ENCODE results near the gene CLEC17A. TPM values are rescaled to one million over a fixed set of nuclear protein-coding genes. Genes with fewer than 3 reads are reported as not detected.
"Not testable (repeated sequence)": the region's sequence is repeated elsewhere in the genome, so short reads cannot be mapped to it uniquely, and the experiment has no call there.

The CLEC17A gene, protein sequence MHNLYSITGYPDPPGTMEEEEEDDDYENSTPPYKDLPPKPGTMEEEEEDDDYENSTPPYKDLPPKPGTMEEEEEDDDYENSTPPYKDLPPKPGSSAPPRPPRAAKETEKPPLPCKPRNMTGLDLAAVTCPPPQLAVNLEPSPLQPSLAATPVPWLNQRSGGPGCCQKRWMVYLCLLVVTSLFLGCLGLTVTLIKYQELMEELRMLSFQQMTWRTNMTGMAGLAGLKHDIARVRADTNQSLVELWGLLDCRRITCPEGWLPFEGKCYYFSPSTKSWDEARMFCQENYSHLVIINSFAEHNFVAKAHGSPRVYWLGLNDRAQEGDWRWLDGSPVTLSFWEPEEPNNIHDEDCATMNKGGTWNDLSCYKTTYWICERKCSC
- 0.13 TPM for polyA plus RNA-seq
- long read RNA-seq, donor 1 = 0 reads
- long read RNA-seq, donor 2 = 0 reads
- long read RNA-seq, donor 3 = 0 reads
- long read RNA-seq, donor 4 = 0 reads
- long read RNA-seq, donor 5 = 0 reads
- long read RNA-seq, donor 6 = 0 reads
- long read RNA-seq, donor 7 = 0 reads
- long read RNA-seq, donor 8 = 0 reads
- long read RNA-seq, donor 9 = 0 reads
- long read RNA-seq, donor 10 = 0 reads
- long read RNA-seq, donor 11 = 0 reads

DNA sequence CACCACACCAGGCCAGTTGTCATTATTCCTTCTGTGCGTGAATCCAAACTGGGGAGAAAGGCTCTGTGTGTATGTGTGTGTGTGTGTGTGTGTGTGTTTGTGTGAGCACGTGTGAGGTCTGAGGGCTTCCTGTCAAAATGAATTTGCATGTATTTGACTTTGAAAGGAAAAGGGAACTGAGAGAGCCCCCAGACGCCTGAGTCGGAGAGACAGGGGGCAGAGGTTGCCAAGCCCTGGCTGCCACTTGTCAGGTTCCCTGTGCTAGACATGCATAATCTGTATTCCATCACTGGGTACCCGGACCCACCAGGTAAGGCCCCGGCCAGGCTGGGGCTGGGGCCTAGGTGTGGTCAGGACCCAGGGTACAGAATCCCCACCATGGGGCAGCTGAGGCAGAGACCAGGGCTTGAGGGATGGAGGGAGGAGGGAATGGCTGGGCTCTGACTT lies at the start of gene CLEC17A:
CLEC17A (plus strand) TSS at position 191 of the 447 bp plus-strand sequence; CDS start at position 268, 77 bp downstream.
- Histone ChIP-seq H3K27me3 (ENCODE audit: control insufficient read depth, insufficient read depth, low read length) (no peaks in the 10 kb centered on the region), H3K4me3 (ENCODE audit: low read length) (no peak within 1 kb of the TSS), H3K27ac (ENCODE audit: low read length) (no peak within 1 kb of the TSS), H3K9me3 (ENCODE audit: control insufficient read depth, low read depth, low read length) (no peaks in the 10 kb centered on the region), H3K36me3 (ENCODE audit: control insufficient read depth, insufficient read depth, low read length) (no peaks in the 10 kb centered on the region), H3K4me1 (ENCODE audit: control insufficient read depth, insufficient read depth, low read length) (no peaks in the 10 kb centered on the region)
- no peak for DNase-seq
- WGBS (ENCODE audit: insufficient coverage, low lambda C conversion rate) = no CpG with 5 or more reads among the region's 6 CpGs

DNA sequence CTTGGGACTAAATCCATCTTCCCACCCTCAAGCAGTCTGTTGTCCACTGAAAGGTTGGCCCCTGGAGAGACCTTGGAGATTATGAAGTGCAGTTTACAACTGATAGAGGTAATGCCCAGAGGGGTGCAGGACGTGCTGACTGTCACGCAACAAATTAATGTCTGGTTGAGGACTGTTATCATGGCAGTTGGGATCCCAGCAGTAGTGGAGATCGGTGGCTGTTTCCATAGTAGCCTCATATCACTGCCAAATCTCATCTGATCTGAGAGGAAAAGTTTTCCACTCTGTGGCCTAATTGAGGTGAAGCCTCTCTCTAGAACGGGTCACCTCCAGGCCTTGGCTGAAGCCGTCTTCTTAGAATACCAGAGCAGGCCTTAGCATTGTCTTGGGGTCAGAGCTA lies 49.4 kb upstream of the CLEC17A start:
- H3K27me3 ChIP-seq (ENCODE audit: control insufficient read depth, insufficient read depth, low read length) = no peaks in the 10 kb centered on the region

DNA sequence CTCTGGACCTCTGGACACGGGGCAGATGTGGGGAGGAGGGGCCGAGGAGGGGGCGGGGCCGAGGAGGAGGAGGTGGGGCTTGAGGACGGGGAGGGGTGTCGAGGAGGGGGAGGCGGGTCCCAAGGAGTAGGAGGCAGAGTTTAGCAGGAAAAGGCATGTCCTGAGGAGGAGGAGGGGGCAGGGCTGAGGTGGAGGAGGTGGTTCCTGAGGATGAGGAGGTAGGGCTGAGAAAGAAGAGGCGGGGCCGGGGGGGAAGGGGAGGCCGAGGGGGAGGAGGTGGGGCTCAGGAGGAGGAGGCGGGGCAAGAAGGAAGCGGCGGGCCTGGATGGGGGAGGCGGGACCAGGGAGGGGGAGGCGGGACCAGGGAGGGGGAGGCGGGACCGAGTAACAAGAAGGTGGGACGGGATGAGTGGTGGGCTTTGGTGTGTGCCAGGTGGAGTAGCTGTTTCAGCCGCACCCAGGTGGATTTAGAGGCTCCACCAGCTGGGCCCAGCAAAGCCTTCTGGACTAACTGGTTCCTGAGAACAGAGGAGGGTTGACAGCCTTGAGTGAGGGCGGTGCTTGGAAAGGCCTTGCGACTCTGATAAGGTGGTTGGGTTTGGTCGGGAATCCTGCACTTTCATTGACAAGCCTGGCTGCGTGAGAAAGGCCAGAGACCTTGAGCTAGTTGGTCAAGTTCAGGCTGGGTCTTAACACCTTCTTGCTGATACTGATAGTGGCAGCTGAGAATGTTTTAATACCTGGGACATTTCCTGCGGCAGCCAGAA lies 45.8 kb upstream of the CLEC17A start:
- 29% methylated on average over 1 of the region's 24 CpGs for WGBS (ENCODE audit: insufficient coverage, low lambda C conversion rate)
- DNase-seq = peak; percentile 86 to 94
- peak overlapping the region; percentile 80 for H3K27ac ChIP-seq (ENCODE audit: low read length)
- H3K4me1 ChIP-seq (ENCODE audit: control insufficient read depth, insufficient read depth, low read length) = peaks cover 15% of the 10 kb centered on the region
- H3K27me3 ChIP-seq (ENCODE audit: control insufficient read depth, insufficient read depth, low read length) = no peaks in the 10 kb centered on the region
- no peaks in the 10 kb centered on the region for H3K9me3 ChIP-seq (ENCODE audit: control insufficient read depth, low read depth, low read length)
- H3K36me3 ChIP-seq (ENCODE audit: control insufficient read depth, insufficient read depth, low read length) = peaks cover 10% of the 10 kb centered on the region
- peak overlapping the region; percentile 36 for H3K4me3 ChIP-seq (ENCODE audit: low read length)

More for the DNA sequence above, 49.4 kb upstream of the CLEC17A start:
- Histone ChIP-seq H3K27ac (ENCODE audit: low read length) (no peak overlapping the region), H3K4me1 (ENCODE audit: control insufficient read depth, insufficient read depth, low read length) (peaks cover 23% of the 10 kb centered on the region), H3K9me3 (ENCODE audit: control insufficient read depth, low read depth, low read length) (no peaks in the 10 kb centered on the region), H3K36me3 (ENCODE audit: control insufficient read depth, insufficient read depth, low read length) (peaks cover 4% of the 10 kb centered on the region), H3K4me3 (ENCODE audit: low read length) (no peak overlapping the region)
- WGBS (ENCODE audit: insufficient coverage, low lambda C conversion rate) = no CpG with 5 or more reads among the region's 5 CpGs
- DNase-seq = no peak

DNA sequence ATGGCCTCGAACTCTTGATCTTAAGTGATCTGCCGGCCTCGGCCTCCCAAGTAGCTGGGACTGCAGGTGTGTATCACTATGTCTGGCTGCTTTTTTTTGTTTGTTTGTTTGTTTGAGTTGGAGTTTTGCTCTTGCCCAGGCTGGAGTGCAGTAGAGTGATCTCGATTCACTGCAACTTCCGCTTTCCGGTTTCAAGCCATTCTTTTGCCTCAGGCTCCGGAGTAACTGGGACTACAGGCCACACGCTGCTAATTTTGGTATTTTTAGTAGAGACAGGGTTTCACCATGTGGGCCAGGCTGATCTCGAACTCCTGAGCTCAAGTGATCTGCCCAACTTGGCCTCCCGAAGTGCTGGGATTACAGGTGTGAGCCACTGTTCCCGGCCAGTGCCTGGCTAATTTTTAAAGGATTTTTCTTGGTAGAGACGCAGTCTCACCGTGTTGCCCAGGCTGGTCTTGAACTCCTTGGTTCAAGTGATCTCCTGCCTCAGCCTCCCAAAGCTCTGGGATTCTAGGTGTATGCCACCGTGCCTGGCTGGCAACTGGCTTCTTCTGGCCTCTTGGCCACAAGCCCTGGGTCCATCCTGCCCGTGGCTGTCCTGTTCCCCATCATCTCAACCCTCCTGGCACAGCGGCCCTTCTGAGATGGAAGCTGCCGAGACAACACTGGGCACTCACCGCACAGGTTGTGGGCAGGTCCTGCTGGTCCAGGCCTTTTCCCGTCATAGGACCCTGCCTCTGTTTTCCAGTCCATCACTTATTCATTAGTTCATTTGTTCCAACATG lies 42.0 kb upstream of the CLEC17A start:
- WGBS (ENCODE audit: insufficient coverage, low lambda C conversion rate) = no CpG with 5 or more reads among the region's 19 CpGs
- DNase-seq = no peak
- H3K27ac ChIP-seq (ENCODE audit: low read length) = no peak overlapping the region
- H3K9me3 ChIP-seq (ENCODE audit: control insufficient read depth, low read depth, low read length) = no peaks in the 10 kb centered on the region
- H3K4me1 ChIP-seq (ENCODE audit: control insufficient read depth, insufficient read depth, low read length) = peaks cover 12% of the 10 kb centered on the region
- H3K36me3 ChIP-seq (ENCODE audit: control insufficient read depth, insufficient read depth, low read length) = peaks cover 13% of the 10 kb centered on the region
- H3K4me3 ChIP-seq (ENCODE audit: low read length) = no peak overlapping the region
- no peaks in the 10 kb centered on the region for H3K27me3 ChIP-seq (ENCODE audit: control insufficient read depth, insufficient read depth, low read length)

DNA sequence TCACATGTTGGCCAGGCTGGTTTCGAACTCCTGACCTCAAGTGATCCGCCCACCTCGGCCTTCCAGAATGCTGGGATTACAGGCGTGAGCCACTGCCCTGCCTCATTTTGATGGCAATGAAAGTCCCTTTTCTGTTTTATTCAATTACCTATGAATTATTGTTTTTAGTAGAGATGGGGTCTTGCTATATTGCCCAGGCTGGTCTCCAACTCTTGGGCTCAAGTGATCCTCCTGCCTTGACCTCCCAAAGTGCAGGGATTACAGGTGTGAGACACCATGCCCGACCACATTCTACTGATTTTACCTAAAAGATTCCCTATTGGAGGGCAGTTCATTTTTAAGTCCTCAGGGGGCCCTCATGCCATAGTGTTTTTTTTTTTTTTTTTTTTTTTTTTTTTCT lies 40.9 kb upstream of the CLEC17A start:
- not testable (repeated sequence) for H3K9me3 ChIP-seq (ENCODE audit: control insufficient read depth, low read depth, low read length); H3K4me1 ChIP-seq (ENCODE audit: control insufficient read depth, insufficient read depth, low read length); H3K27ac ChIP-seq (ENCODE audit: low read length); H3K27me3 ChIP-seq (ENCODE audit: control insufficient read depth, insufficient read depth, low read length); H3K4me3 ChIP-seq (ENCODE audit: low read length); DNase-seq
- H3K36me3 ChIP-seq (ENCODE audit: control insufficient read depth, insufficient read depth, low read length) = peaks cover 13% of the 10 kb centered on the region
- no CpG with 5 or more reads among the region's 5 CpGs for WGBS (ENCODE audit: insufficient coverage, low lambda C conversion rate)

DNA sequence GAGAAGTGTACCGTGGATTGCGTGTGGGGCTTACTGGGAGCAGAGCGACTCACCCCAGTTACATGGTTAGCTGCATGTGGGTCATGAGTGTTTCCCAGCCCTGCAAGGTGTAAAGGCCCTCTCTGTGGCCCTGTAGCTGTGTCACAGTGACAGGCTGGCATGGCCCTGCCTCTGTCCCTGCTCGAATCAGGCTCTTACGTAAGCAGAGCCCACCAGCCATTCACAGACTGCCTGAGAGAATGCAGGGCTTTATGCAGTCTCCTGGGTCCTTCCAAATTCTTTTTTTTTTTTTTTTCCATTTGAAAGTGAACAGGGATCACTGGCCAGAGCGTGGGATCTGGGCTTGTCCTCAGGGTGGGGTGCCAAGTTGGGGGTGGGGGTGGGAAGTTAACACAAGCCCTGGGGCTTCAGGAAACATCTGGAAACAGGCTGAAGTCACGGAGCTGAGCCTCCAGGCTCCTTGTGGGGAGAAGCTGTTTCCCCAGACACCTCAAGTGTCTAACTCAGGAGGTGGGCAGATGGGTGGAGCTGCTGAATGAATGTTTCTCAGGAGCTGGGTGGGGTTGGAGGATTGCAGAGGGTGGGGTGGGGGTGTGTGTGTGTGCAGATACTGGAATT lies 40.1 kb upstream of the CLEC17A start:
- H3K4me3 ChIP-seq (ENCODE audit: low read length) = no peak overlapping the region
- peaks cover 4% of the 10 kb centered on the region for H3K4me1 ChIP-seq (ENCODE audit: control insufficient read depth, insufficient read depth, low read length)
- no peaks in the 10 kb centered on the region for H3K9me3 ChIP-seq (ENCODE audit: control insufficient read depth, low read depth, low read length)
- H3K36me3 ChIP-seq (ENCODE audit: control insufficient read depth, insufficient read depth, low read length) = peaks cover 13% of the 10 kb centered on the region
- WGBS (ENCODE audit: insufficient coverage, low lambda C conversion rate) = no CpG with 5 or more reads among the region's 7 CpGs
- no peaks in the 10 kb centered on the region for H3K27me3 ChIP-seq (ENCODE audit: control insufficient read depth, insufficient read depth, low read length)
- DNase-seq = peak in 1 of 2 donors; percentile 43
- H3K27ac ChIP-seq (ENCODE audit: low read length) = no peak overlapping the region

DNA sequence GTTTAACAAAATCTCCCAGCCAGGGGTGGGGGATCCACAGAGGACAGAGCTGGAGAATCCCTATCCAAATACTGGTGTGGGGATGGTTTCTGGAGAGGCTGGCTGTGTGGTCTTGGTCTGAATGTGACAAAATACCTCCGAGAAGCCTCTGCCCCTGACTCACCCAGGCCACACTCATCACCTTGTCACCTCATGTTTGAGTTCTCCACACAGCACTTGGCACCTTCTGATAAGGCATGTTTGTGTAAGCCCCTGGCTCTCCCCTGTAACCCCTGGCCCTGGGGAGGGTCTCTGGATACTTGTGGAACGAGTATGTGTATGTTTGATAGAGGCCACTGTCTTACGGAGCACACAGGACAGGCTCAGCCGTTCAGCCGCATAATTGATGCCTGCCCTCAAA lies 38.8 kb upstream of the CLEC17A start:
- Histone ChIP-seq H3K27me3 (ENCODE audit: control insufficient read depth, insufficient read depth, low read length) (no peaks in the 10 kb centered on the region), H3K36me3 (ENCODE audit: control insufficient read depth, insufficient read depth, low read length) (peaks cover 18% of the 10 kb centered on the region), H3K9me3 (ENCODE audit: control insufficient read depth, low read depth, low read length) (no peaks in the 10 kb centered on the region), H3K4me1 (ENCODE audit: control insufficient read depth, insufficient read depth, low read length) (no peaks in the 10 kb centered on the region), H3K27ac (ENCODE audit: low read length) (no peak overlapping the region), H3K4me3 (ENCODE audit: low read length) (no peak overlapping the region)
- no CpG with 5 or more reads among the region's 5 CpGs for WGBS (ENCODE audit: insufficient coverage, low lambda C conversion rate)
- DNase-seq = no peak

DNA sequence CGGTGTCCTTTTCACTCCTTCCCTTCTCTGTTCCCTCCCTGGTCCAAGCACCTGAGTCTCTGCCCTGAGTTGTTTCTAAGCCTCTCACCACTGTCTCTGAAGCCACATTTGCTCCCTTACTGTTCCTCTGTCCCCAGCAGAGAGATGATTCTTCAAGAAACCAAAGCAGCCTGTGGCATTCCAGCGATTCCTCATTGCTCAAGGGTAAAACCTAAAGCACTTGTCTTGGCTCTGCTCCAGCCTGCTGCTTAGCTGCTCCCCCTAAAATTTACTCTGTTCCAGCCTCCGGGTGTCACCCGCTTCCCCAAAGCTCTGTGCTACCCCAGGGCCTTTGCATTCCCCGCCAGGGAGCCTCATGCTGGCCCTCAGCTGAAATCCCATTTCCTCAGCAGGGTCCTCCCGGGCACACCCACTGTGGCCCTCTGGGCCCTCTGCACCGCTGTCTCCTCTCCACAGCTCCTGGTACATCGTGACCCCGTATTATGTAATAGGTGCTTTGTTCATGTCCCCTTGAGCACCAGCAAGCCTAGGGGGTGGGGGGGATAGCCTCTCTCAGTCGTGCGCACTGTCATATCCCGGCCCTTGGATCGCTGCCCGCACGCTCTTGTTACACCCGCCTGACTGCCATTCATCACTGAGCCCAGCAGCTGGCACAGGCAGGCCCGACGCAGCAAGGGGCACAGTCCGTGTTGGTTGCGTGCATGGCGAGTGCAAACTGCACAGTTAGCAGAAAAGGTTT lies 37.7 kb upstream of the CLEC17A start:
- DNase-seq = no peak
- peaks cover 19% of the 10 kb centered on the region for H3K36me3 ChIP-seq (ENCODE audit: control insufficient read depth, insufficient read depth, low read length)
- H3K9me3 ChIP-seq (ENCODE audit: control insufficient read depth, low read depth, low read length) = no peaks in the 10 kb centered on the region
- H3K27ac ChIP-seq (ENCODE audit: low read length) = no peak overlapping the region
- no peaks in the 10 kb centered on the region for H3K27me3 ChIP-seq (ENCODE audit: control insufficient read depth, insufficient read depth, low read length)
- peaks cover 3% of the 10 kb centered on the region for H3K4me1 ChIP-seq (ENCODE audit: control insufficient read depth, insufficient read depth, low read length)
- no peak overlapping the region for H3K4me3 ChIP-seq (ENCODE audit: low read length)
- WGBS (ENCODE audit: insufficient coverage, low lambda C conversion rate) = 100% methylated on average over 1 of the region's 21 CpGs

DNA sequence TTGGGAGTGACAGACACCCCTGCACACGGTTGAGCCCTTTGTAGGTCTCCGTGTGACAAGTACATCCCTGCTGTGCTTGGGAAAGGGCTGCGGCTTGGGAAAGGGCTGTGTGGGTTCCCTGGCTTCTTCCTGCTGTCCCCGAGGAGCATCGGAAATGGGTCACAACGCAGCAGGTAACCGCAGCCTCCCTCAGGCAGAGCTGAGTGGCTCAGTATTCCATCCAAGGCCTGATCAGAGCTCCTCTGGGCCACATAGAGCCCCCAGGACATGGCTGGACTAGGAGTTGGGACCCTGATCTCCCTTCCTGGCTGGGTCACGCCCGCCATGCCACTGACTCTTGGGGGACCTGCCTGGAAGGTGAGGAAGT lies 37.2 kb upstream of the CLEC17A start:
- no peak for DNase-seq
- WGBS (ENCODE audit: insufficient coverage, low lambda C conversion rate) = no CpG with 5 or more reads among the region's 9 CpGs
- Histone ChIP-seq H3K36me3 (ENCODE audit: control insufficient read depth, insufficient read depth, low read length) (peaks cover 23% of the 10 kb centered on the region), H3K27ac (ENCODE audit: low read length) (no peak overlapping the region), H3K9me3 (ENCODE audit: control insufficient read depth, low read depth, low read length) (no peaks in the 10 kb centered on the region), H3K4me3 (ENCODE audit: low read length) (no peak overlapping the region), H3K4me1 (ENCODE audit: control insufficient read depth, insufficient read depth, low read length) (peaks cover 8% of the 10 kb centered on the region), H3K27me3 (ENCODE audit: control insufficient read depth, insufficient read depth, low read length) (no peaks in the 10 kb centered on the region)

Measured in large intestine (tissue), 12 donors.